Parathyroid adenoma (tissue), 2 donors: ENCODE results near the gene PRPF38B.

Experiments
- H2AFZ ChIP-seq: fragments of 300-600 bp; sonication (generic); one replicate; pipeline ENCODE4 v1.7.0; 2017; ENCODE audit warnings: antibody characterized with exemption, mild to moderate bottlenecking
- H3K27ac ChIP-seq: fragments of 300-600 bp; sonication (generic); one replicate; pipeline ENCODE4 v1.7.0; 2017
- H3K27me3 ChIP-seq: fragments of 300-600 bp; sonication (generic); one replicate; pipeline ENCODE4 v1.7.0; 2017; ENCODE audit warnings: low read length; ENCODE audit not compliant: control insufficient read depth, insufficient read depth
- H3K36me3 ChIP-seq: fragments of 300-600 bp; sonication (generic); one replicate; pipeline ENCODE4 v1.7.0; 2017; ENCODE audit warnings: low read length; ENCODE audit not compliant: control insufficient read depth, insufficient read depth
- H3K4me1 ChIP-seq: fragments of 300-600 bp; sonication (generic); one replicate; pipeline ENCODE4 v1.7.0; 2017; ENCODE audit warnings: control low read depth
- H3K4me2 ChIP-seq: fragments of 300-600 bp; sonication (generic); one replicate; pipeline ENCODE4 v1.7.0; 2017; ENCODE audit warnings: low read length
- H3K4me3 ChIP-seq: fragments of 300-600 bp; sonication (generic); one replicate; pipeline ENCODE4 v1.7.0; 2017; ENCODE audit warnings: low read depth, low read length
- H3K79me2 ChIP-seq: fragments of 300-600 bp; sonication (generic); one replicate; pipeline ENCODE4 v1.7.0; 2017; ENCODE audit warnings: control low read depth
- H3K9ac ChIP-seq: fragments of 300-600 bp; sonication (generic); one replicate; pipeline ENCODE4 v1.7.0; 2017; ENCODE audit warnings: mild to moderate bottlenecking
- H3K9me3 ChIP-seq: fragments of 300-600 bp; sonication (generic); one replicate; pipeline ENCODE4 v1.7.0; 2017; ENCODE audit warnings: low read length; ENCODE audit not compliant: control insufficient read depth
- TF ChIP-seq, protein P1 (sequence below): fragments of 300-600 bp; sonication (generic); IDR thresholded peaks from one replicate; pipeline ENCODE4 v1.7.0; 2017; ENCODE audit warnings: antibody characterized with exemption, mild to moderate bottlenecking
- donor health status: primary hyperparathyroidism.

The PRPF38B gene

DNA sequence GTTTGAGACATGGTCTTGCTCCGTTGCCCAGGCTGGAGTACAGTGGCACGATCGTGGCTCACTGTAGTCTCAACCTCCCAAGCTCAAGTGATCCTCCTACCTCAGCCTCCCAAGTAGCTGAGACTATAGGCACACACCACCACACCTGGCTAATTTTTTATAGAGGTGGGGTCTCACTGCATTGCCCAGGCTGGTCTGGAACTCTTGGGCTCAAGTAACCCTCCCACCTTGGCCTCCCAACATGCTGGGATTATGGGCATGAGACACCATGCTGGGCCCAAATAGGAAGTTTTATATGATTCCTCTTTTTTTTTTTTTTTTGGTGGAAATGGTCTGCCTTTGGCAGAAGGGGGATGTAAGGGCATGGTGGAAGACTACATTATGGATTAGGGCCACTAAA, 14.5 kb downstream of the PRPF38B start:
- H3K9ac ChIP-seq, result no peak overlapping the region
- no peaks in the 10 kb centered on the region for H3K79me2 ChIP-seq
- H3K36me3 ChIP-seq, result no peaks in the 10 kb centered on the region
- TF ChIP-seq, protein P1, sequence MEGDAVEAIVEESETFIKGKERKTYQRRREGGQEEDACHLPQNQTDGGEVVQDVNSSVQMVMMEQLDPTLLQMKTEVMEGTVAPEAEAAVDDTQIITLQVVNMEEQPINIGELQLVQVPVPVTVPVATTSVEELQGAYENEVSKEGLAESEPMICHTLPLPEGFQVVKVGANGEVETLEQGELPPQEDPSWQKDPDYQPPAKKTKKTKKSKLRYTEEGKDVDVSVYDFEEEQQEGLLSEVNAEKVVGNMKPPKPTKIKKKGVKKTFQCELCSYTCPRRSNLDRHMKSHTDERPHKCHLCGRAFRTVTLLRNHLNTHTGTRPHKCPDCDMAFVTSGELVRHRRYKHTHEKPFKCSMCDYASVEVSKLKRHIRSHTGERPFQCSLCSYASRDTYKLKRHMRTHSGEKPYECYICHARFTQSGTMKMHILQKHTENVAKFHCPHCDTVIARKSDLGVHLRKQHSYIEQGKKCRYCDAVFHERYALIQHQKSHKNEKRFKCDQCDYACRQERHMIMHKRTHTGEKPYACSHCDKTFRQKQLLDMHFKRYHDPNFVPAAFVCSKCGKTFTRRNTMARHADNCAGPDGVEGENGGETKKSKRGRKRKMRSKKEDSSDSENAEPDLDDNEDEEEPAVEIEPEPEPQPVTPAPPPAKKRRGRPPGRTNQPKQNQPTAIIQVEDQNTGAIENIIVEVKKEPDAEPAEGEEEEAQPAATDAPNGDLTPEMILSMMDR, result no peak
- H3K27ac ChIP-seq, result no peak overlapping the region
- no peaks in the 10 kb centered on the region for H3K9me3 ChIP-seq
- no peak overlapping the region for H3K4me2 ChIP-seq
- H2AFZ ChIP-seq, result no peak overlapping the region
- H3K4me1 ChIP-seq, result no peaks in the 10 kb centered on the region
- H3K4me3 ChIP-seq, result no peak overlapping the region
- H3K27me3 ChIP-seq, result no peaks in the 10 kb centered on the region

DNA sequence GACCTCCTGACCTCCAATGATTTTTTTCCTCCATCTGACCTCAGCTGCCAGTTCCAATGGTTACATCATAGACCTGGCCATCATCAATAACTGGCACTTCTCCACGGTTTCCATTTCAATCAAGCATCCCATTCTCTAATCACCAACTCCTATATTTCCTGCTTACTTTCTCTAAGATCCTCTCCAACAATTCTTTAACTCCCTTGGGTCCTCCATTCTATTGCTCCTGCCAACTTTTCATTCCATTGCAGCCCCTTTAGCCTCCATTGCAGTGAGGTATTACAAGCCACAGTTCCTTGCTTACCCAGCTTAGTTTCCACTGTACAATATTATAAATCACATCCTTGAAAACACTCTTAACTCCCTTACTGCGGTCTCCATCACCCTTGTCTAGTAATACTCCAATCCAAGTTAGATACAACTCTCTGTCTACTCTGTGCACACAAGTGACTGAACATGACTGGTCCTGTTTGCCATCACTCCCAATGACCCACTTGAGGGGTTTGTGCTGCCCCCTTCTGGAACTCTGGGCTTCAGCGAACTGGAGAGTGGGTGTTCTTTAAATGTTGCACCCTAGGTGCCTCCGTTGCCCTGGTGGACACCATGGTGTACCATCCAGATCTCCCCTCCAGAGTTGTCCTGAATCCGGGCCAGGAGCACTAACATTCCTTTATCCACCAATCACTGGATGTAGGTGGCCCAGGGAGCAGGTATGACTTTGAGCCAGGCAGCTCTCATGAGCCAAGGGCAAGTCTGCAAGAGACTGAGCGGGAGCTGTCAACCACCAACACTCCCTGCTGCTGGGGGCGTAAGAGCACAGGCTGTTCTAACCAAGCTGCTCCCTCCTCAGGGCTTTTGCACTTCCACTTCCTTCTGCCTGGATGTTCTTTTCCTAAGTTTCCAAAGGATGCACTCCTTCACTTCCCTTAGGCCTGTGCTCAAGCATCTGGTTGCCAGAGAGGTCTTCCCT, 16.9 kb downstream of the PRPF38B start:
- no peaks in the 10 kb centered on the region for H3K36me3 ChIP-seq
- no peak overlapping the region for H2AFZ ChIP-seq
- H3K9ac ChIP-seq, result no peak overlapping the region
- no peaks in the 10 kb centered on the region for H3K4me1 ChIP-seq
- TF ChIP-seq, protein P1, result no peak
- no peak overlapping the region for H3K4me2 ChIP-seq
- H3K79me2 ChIP-seq, result no peaks in the 10 kb centered on the region
- H3K4me3 ChIP-seq, result no peak overlapping the region
- H3K9me3 ChIP-seq, result no peaks in the 10 kb centered on the region
- H3K27ac ChIP-seq, result no peak overlapping the region
- no peaks in the 10 kb centered on the region for H3K27me3 ChIP-seq

DNA sequence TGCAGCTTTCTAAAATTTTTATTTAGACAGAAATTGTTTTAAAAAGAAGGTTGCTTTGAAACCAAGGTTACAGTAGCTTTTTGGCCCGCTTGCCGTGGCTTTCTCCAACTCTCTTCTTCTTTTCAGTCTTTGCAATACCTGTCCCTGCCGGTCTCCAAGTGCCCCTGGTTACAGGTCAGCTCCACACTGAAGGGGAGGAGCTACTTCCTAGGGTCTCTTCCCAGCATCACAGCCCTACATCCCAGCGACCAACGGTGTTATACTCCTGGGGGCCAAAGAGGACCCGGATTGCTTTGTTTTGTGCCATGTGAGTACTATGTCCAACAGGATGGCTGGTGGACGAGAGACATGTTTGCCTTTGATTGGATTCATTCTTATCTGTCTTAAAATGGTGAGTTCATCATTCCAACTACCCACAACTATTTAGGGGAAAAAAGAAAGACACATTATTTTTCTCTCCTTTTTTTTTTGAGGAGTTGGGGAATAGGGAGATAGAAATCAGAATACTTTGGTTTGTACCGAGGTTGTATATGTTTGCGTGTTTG, 20.6 kb downstream of the PRPF38B start, which contains the start of gene FNDC7:
Gene FNDC7 (plus strand): TSS at position 303 of the 545 bp plus-strand sequence. CDS start 26 bp downstream, at position 329.
- Histone ChIP-seq H3K36me3 (no peaks in the 10 kb centered on the region), H2AFZ (no peak within 1 kb of the TSS), H3K79me2 (no peaks in the 10 kb centered on the region), H3K4me3 (no peak within 1 kb of the TSS), H3K27me3 (no peaks in the 10 kb centered on the region), H3K4me1 (no peaks in the 10 kb centered on the region), H3K9ac (no peak within 1 kb of the TSS), H3K4me2 (no peak within 1 kb of the TSS), H3K9me3 (no peaks in the 10 kb centered on the region), H3K27ac (no peak within 1 kb of the TSS)
- TF ChIP-seq, protein P1, result no peak

DNA sequence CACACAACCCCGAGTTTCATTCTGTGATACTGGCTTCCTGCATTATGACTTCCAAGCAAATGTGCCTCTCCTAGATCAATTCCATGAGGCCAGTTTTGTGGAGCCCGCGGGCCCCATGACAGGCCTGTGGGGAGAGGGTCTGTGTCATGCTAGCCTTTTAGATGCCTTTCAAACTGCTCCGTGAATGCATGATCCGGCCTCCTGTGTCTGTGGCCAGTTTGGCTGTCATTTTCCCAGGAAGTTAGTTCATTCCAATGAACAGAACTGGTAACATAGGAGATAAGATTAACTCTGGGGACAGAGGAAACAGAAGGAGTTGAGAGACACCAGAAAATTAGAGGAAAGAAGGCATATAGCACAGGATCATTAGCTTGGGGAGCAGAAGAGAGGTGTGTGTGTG, 23.8 kb downstream of the PRPF38B start:
- no peaks in the 10 kb centered on the region for H3K4me1 ChIP-seq
- no peak overlapping the region for H3K9ac ChIP-seq
- TF ChIP-seq, protein P1, result no peak
- H3K4me2 ChIP-seq, result no peak overlapping the region
- no peaks in the 10 kb centered on the region for H3K9me3 ChIP-seq
- no peak overlapping the region for H2AFZ ChIP-seq
- no peaks in the 10 kb centered on the region for H3K79me2 ChIP-seq
- H3K36me3 ChIP-seq, result no peaks in the 10 kb centered on the region
- H3K27ac ChIP-seq, result no peak overlapping the region
- H3K4me3 ChIP-seq, result no peak overlapping the region
- no peaks in the 10 kb centered on the region for H3K27me3 ChIP-seq
